Tongue (tissue), 2 donors: ENCODE results near the gene SLC12A5. TPM values are rescaled to one million over a fixed set of nuclear protein-coding genes. Genes with fewer than 3 reads are reported as not detected.
A peak's percentile ranks its signal among the peaks of the same experiment; 100 is the strongest.

ENCODE experiments used
- DNase-seq: peaks from one replicate; pipeline ENCODE4 v3.0.0-alpha.2; 2015
- total RNA-seq: library from RNA; depleted of rRNA; stranded (reverse); fragments of >200 nt; gene quantifications from one replicate; pipeline ENCODE4 v1.2.3, GENCODE V29; 2014

SLC12A5 gene
- total RNA-seq, 1 donor from 2014 or later = 0.21 TPM

GRCh38 chr20:46028110-46028509, 905 bp upstream of the SLC12A5 start:
- no peak for DNase-seq

DNA sequence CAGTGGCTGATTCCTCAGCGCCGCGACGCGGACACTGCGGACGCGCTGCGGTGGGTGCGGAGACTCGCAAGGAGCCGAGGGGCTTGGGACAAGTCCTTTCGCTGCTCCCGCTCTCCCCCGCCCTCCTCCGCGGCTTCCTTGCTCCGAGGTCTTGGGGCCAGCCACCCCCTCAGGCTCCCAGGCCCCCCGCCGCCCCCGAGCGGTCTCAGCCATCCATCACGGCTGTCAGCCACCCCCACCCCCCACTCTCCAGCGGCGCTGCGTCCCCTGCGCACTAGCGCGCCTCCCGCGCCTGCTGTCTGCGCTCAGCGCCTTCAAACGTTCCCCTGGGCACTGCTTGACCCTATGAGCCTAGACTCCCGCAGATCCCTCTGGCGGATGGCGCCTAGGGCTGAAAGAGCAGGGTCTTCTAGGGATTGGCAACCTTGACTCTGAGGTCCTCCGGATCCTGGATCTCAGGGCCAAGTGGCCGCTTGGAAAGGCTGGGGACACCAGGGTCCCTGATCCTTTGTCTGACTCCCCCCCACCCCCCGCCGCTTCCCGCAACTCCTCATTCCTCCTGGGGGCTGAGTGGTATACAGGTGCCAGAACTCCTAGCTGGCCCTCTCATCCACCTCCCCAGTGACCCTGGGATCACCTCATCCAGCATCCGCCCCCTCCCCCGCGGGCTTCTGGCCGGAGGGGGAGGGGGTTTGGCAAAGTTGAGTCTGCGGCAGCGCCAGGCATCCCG, 1.4 kb downstream of the SLC12A5 start:
- no peak for DNase-seq

DNA sequence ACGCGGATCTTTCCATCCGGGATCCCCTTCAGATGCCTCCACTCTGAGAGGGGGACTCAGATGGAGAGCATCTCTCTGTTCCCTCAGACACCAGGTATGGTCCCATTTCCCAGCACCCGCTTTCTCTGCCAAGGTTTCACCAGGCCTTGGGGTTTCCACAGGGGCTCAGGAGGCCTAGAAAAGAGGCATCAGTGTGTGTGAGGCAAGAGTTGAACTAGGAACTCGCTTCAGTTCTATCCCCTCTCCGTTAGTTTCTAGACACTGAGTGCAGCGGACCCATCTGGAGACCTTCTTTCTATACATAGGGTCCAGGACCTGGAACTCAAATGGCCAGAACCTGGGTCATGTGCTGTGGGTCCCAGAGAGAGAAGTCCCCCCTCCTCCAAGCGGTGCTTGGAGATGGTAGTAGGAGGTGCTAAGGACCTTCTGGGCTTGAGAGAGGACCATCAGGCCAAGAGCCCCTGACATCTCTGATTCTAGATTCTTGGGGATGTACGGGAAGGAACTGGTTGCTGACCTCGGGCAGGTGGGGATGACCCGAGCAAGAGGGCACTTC, 2.1 kb downstream of the SLC12A5 start:
- DNase-seq = no peak

- no peak for DNase-seq
Observed at GRCh38 chr20:46031701-46032254, 2.8 kb downstream of the SLC12A5 start.

- DNase-seq = no peak
Observed at GRCh38 chr20:46034039-46034438, 5.0 kb downstream of the SLC12A5 start.

GRCh38 chr20:46035253-46035652, 6.2 kb downstream of the SLC12A5 start:
- no peak for DNase-seq

- DNase-seq = no peak
Observed at GRCh38 chr20:46035713-46036112, 6.7 kb downstream of the SLC12A5 start.

DNA sequence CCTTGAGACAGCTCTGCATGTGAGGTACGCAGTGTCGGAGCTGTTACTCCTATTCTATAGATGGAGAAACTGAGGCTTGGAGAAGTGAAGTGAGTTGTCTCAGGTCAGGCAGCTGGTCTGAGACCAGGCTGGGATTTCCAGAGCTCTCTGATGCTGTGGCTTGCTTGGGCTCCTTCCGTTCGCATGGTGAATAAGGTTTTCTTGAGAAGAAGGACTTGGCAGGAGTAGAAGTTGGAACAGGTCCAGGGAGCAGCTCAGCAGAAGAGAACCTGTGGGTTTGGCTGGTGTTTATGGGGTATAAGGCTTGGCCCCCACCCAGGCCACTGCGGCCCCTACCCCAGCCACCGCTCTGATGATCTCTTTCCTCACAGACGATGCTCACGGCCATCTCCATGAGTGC, 7.4 kb downstream of the SLC12A5 start:
- no peak for DNase-seq

GRCh38 chr20:46037036-46037435, 8.0 kb downstream of the SLC12A5 start:
- DNase-seq = no peak

- DNase-seq = peak; percentile 81
Observed at GRCh38 chr20:46040902-46041535, 12.0 kb downstream of the SLC12A5 start.

- DNase-seq = no peak
Observed at GRCh38 chr20:46043556-46043955, 14.5 kb downstream of the SLC12A5 start.

DNA sequence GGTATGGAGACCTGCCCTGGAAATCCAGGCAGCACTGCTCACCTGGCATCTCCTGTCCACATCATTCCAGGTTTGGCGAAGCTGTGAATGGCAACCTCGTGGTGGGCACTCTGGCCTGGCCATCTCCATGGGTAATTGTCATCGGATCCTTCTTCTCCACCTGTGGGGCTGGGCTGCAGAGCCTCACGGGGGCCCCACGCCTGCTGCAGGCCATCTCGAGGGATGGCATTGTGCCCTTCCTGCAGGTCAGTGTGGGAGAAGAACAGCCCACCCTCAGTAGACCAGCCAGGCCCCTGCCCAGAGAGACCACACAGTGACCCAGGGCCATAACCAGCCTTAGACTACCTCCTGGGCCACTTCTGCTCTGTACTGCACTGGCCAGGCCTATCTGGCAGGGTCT, 15.9 kb downstream of the SLC12A5 start:
- DNase-seq = no peak

- DNase-seq = no peak
Observed at GRCh38 chr20:46046588-46047310, 17.7 kb downstream of the SLC12A5 start.

DNA sequence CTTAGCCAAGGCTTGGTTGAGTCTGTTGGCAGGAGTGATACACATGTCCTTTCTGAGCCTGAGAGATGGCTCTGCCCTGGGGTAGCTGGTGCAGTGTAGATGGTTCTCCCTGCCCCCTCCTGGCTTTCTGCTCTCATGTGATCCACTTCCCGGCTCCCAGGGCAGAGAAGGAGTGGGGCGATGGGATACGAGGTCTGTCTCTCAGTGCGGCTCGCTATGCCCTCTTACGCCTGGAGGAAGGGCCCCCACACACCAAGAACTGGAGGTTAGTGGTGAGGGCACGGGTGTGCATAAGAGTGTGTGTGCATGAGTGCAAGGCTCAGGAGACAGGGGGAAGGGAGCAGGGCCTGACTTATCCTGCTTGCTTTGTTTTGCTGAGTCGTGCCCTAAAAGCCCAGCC, 18.8 kb downstream of the SLC12A5 start:
- no peak for DNase-seq

GRCh38 chr20:46049190-46049589, 20.2 kb downstream of the SLC12A5 start:
- DNase-seq = no peak

DNA sequence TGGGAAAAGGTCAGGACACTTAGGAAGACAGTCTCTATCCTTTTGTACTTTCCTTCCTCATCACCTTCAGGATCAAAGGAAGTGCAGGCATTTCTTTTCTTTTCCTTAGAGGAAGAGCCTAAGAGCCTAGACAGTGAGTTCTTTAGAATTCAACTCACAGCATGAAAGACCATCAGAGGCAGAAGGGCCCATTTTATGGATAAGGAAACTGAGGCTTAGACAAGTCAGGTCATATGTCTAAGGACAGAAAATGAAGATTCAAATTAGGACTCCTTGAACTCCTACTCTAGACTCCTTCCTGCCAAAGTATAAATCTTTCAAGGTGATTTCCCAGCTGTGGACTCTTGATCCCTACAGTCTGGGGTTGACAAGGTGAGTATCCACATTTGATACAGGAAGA, 20.8 kb downstream of the SLC12A5 start:
- DNase-seq = no peak

- DNase-seq = no peak
Observed at GRCh38 chr20:46050444-46050843, 21.4 kb downstream of the SLC12A5 start.

DNA sequence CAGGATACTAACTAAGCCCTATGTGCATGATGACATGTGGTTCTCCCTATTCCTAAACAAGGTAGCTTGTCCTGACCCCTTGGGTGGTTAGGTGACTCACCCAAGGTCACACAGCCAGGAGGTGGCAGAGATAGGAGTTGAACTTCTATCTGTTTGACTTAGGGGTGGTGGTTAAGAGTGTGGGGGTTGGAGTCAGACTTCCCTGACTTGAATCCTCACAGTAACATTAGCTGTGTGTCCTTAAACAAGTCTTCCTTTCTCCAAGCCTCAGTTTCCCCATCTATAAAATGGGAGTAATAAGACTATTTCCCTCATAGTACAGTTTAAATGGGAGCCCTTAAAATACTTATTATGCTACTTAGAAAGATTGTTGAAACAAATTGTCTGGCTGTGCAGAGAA, 21.9 kb downstream of the SLC12A5 start:
- DNase-seq = no peak

DNA sequence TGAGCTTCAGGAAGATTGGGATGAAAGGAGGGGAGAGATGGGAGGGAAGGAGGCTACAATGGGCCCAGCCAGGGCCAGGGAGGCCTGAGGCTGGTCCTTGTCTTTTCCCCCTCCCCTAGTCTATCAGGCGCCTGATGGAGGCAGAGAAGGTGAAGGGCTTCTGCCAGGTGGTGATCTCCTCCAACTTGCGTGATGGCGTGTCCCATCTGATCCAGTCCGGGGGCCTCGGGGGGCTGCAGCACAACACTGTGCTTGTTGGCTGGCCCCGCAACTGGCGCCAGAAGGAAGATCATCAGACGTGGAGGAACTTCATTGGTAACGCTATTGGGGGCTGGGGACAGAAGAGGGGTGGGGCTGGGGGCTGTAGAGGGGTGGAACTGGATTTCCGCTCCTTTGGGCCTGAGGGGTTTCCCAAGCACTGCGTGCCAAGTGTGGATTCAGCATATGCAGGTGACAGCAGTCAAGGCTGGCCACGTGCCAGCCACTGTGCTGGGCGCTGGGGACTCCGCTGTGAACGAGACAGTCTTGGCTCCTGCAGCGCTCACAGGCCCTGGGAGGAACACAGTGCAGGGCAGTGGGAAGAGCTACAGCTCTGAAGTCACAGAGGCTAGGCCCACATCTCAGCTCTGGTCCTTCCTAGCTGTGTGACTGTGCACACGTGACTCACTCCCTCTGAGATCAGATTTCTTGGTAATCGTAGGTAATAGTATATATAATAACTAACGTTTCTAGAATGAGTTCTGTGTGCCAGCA, 22.7 kb downstream of the SLC12A5 start:
- no peak for DNase-seq

- no peak for DNase-seq
Observed at GRCh38 chr20:46053416-46053815, 24.4 kb downstream of the SLC12A5 start.

GRCh38 chr20:46054606-46055005, 25.6 kb downstream of the SLC12A5 start:
- no peak for DNase-seq

GRCh38 chr20:46055269-46055668, 26.3 kb downstream of the SLC12A5 start:
- DNase-seq = no peak
